DOHH2 (cell line): ENCODE results near the gene PTK7.

Source experiments
- CTCF ChIP-seq: fragments of 200-600 bp; sonication (generic); IDR thresholded peaks from one replicate; pipeline ENCODE4 v1.5.1; 2014; ENCODE audit warnings: antibody characterized with exemption, mild to moderate bottlenecking, low read depth, low read length; ENCODE audit not compliant: poor library complexity, severe bottlenecking
- EZH2phosphoT487 ChIP-seq: fragments of 200-600 bp; sonication (generic); IDR thresholded peaks from 2 replicates; pipeline ENCODE4 v1.6.1; 2017; ENCODE audit warnings: borderline replicate concordance, mild to moderate bottlenecking, antibody characterized with exemption, low read length, moderate library complexity, mixed read lengths

DNA sequence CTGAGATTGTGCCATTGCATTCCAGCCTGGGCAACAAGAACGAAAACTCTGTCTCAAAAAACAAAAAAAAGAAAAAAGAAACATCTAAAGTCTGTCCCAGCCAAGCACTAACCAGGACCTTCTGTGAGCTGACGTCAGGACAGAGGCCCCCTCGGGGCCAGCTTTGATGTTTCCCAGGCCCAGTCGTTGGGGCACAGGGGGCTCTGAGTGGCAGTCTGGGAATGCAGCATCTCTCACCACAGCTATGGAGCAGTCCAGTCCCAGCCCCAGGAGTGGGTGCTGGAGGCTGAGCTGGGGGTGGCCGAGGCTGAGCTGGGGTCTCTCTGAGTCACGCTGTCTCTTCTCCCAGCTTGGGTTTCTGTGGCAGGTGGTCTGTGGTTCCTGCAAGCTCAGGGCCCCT is 49.0 kb downstream of the PTK7 start:
- TF ChIP-seq CTCF (no peak), EZH2phosphoT487 (no peak)
